ENCODE results near the gene GRM1.

DNA sequence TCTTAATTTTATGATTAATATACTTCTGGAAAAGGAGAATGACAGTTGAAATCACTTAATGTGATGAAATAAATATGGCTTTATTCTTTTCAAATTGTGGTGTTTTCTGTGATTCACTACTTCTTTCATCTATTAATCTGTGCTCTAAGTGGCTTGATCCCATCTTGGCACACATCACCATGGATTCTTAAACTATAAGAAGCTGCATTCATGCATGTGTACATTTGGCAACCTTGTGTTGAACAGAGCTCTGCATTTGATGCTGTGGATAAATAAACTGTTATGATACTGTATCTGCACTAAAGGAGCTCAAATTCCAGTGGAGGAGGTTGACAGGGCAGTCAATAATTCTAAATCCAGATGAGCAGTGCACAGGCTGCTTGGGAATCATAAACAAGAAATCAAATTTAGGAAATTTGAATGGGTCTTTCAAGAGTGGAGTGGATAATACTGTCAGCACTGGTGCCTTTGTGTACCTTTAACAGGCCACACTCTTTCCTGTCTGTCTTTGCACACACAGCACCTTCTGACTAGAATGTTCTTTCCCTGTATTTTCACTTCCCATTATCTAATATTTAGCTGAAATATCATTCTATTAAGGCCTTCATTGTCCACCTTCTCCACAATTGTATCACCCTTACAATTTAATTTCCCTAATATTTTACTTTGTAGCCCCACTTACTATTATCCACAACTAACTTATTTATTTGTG is 252.9 kb downstream of the GRM1 start:
- TF ChIP-seq EZH2 (IDR thresholded peaks at IDR 0.05; ENCODE audit: insufficient read depth, poor library complexity, severe bottlenecking) = no peak
- no peak for TF ChIP-seq EZH2phosphoT487 (IDR thresholded peaks at IDR 0.05; ENCODE audit: insufficient read depth, low read depth)

All from GM23248 (cell line).